Skeletal muscle tissue (tissue), 4 donors: ENCODE measurements around the gene WDR90. TPM values are rescaled to one million over a fixed set of nuclear protein-coding genes. Genes with fewer than 3 reads are reported as not detected.

Source experiments
- H3K27ac ChIP-seq: one replicate; pipeline ENCODE4 v1.7.0; 2013; ENCODE audit warnings: mild to moderate bottlenecking, low read depth, low read length, inconsistent platforms
- H3K27me3 ChIP-seq, 3 donors: one replicate each; pipeline ENCODE4 v1.7.0; 2013; ENCODE audit warnings: low read length in 3 of 3; ENCODE audit not compliant: control insufficient read depth in 3 of 3, insufficient read depth in 3 of 3
- H3K36me3 ChIP-seq, 3 donors: one replicate each; pipeline ENCODE4 v1.7.0; 2013; ENCODE audit warnings: low read length in 3 of 3; ENCODE audit not compliant: control insufficient read depth in 3 of 3, insufficient read depth in 3 of 3
- H3K4me1 ChIP-seq, 3 donors: one replicate each; pipeline ENCODE4 v1.7.0; 2013; ENCODE audit warnings: low read length in 3 of 3, mild to moderate bottlenecking in 3 of 3; ENCODE audit not compliant: control insufficient read depth in 3 of 3, insufficient read depth in 3 of 3
- H3K4me3 ChIP-seq, 3 donors: one replicate each; pipeline ENCODE4 v1.7.0; 2013; ENCODE audit warnings: low read length in 3 of 3
- H3K9ac ChIP-seq, 3 donors: one replicate each; pipeline ENCODE4 v1.7.0; 2013; ENCODE audit warnings: low read length in 3 of 3, mild to moderate bottlenecking in 3 of 3, moderate library complexity in 2 of 3, low read depth in 1 of 3
- H3K9me3 ChIP-seq, 3 donors: one replicate each; pipeline ENCODE4 v1.7.0; 2013; ENCODE audit warnings: low read length in 3 of 3; ENCODE audit not compliant: control insufficient read depth in 3 of 3
- total RNA-seq: library from RNA; depleted of rRNA; stranded (reverse); fragments of >200 nt; gene quantifications from one replicate; pipeline ENCODE4 v1.2.3, GENCODE V29; 2014
- donor health status: Osteomylitis.

Gene WDR90
- total RNA-seq, 1 donor from 2014 or later, result 6.3 TPM

GRCh38 chr16:674968-675883 is 26.1 kb downstream of the WDR90 start, which contains the start of gene RHBDL1:
Gene RHBDL1, plus strand, starts transcription at chr16:675671. Its CDS starts 120 bp downstream, at chr16:675791.
- H3K9ac ChIP-seq, result peak within 1 kb of the TSS in 1 of 3 donors; percentile 57
- peaks cover 0 to 16% (median 7%) of the 10 kb centered on the region in 3 donors for H3K27me3 ChIP-seq
- peaks cover 6 to 16% (median 13%) of the 10 kb centered on the region in 3 donors for H3K4me1 ChIP-seq
- H3K9me3 ChIP-seq, result no peaks in the 10 kb centered on the region
- H3K27ac ChIP-seq, result no peak within 1 kb of the TSS
- peak within 1 kb of the TSS in 2 of 3 donors; percentile 29 to 32 for H3K4me3 ChIP-seq
- peaks cover 25 to 36% (median 28%) of the 10 kb centered on the region in 3 donors for H3K36me3 ChIP-seq

- Histone ChIP-seq H3K9me3 (no peaks in the 10 kb centered on the region), H3K36me3 (peaks cover 17 to 28% (median 21%) of the 10 kb centered on the region in 3 donors), H3K4me3 (no peak overlapping the region), H3K4me1 (peaks cover 10 to 20% (median 17%) of the 10 kb centered on the region in 3 donors), H3K9ac (peak overlapping the region in 1 of 3 donors; percentile 57), H3K27me3 (peaks cover 0 to 16% (median 7%) of the 10 kb centered on the region in 3 donors), H3K27ac (no peak overlapping the region)
Observed at GRCh38 chr16:675884-676564, 26.9 kb downstream of the WDR90 start.

GRCh38 chr16:676565-676902 is 27.4 kb downstream of the WDR90 start:
- Histone ChIP-seq H3K9ac (no peak overlapping the region), H3K9me3 (no peaks in the 10 kb centered on the region), H3K27me3 (peaks cover 0 to 16% (median 7%) of the 10 kb centered on the region in 3 donors), H3K36me3 (peaks cover 16 to 23% (median 17%) of the 10 kb centered on the region in 3 donors), H3K4me1 (peaks cover 15 to 25% (median 22%) of the 10 kb centered on the region in 3 donors), H3K27ac (no peak overlapping the region), H3K4me3 (no peak overlapping the region)

GRCh38 chr16:676913-677312 is 27.7 kb downstream of the WDR90 start:
- Histone ChIP-seq H3K4me3 (no peak overlapping the region), H3K27ac (no peak overlapping the region), H3K4me1 (peaks cover 18 to 29% (median 26%) of the 10 kb centered on the region in 3 donors), H3K9me3 (no peaks in the 10 kb centered on the region), H3K36me3 (peaks cover 17 to 24% (median 19%) of the 10 kb centered on the region in 3 donors), H3K9ac (no peak overlapping the region), H3K27me3 (peaks cover 0 to 16% (median 7%) of the 10 kb centered on the region in 3 donors)

GRCh38 chr16:677316-678190 is 28.4 kb downstream of the WDR90 start:
- H3K27ac ChIP-seq, result no peak overlapping the region

GRCh38 chr16:678209-678857 is 29.2 kb downstream of the WDR90 start:
- H3K4me1 ChIP-seq, result peaks cover 31 to 43% (median 40%) of the 10 kb centered on the region in 3 donors
- H3K4me3 ChIP-seq, result no peak overlapping the region
- H3K36me3 ChIP-seq, result peaks cover 17 to 24% (median 18%) of the 10 kb centered on the region in 3 donors
- H3K9me3 ChIP-seq, result no peaks in the 10 kb centered on the region
- no peak overlapping the region for H3K9ac ChIP-seq
- H3K27me3 ChIP-seq, result peaks cover 0 to 16% (median 7%) of the 10 kb centered on the region in 3 donors
- no peak overlapping the region for H3K27ac ChIP-seq

More at GRCh38 chr16:677316-678190, 28.4 kb downstream of the WDR90 start:
- Histone ChIP-seq H3K4me1 (peaks cover 24 to 35% (median 32%) of the 10 kb centered on the region in 3 donors), H3K36me3 (peaks cover 17 to 24% (median 19%) of the 10 kb centered on the region in 3 donors), H3K4me3 (no peak overlapping the region), H3K27me3 (peaks cover 0 to 16% (median 7%) of the 10 kb centered on the region in 3 donors), H3K9ac (no peak overlapping the region), H3K9me3 (no peaks in the 10 kb centered on the region)

- H3K9me3 ChIP-seq, result no peaks in the 10 kb centered on the region
- H3K4me3 ChIP-seq, result peak overlapping the region; percentile 63 to 70 (median 69)
- H3K27me3 ChIP-seq, result peaks cover 0 to 16% (median 7%) of the 10 kb centered on the region in 3 donors
- H3K4me1 ChIP-seq, result peaks cover 37 to 48% (median 46%) of the 10 kb centered on the region in 3 donors
- H3K9ac ChIP-seq, result peak overlapping the region; percentile 51 to 75 (median 56)
- H3K27ac ChIP-seq, result peak overlapping the region; percentile 71
- peaks cover 16 to 19% (median 18%) of the 10 kb centered on the region in 3 donors for H3K36me3 ChIP-seq
Observed at GRCh38 chr16:678858-679813, 30.0 kb downstream of the WDR90 start.
